ENCODE measurements around the gene CENPV. TPM values are rescaled to one million over a fixed set of nuclear protein-coding genes. Genes with fewer than 3 reads are reported as not detected.

Gene CENPV
- total and polyA plus RNA-seq, 2 of the 13 experiments (the other 11 are each of a cell fraction or from before 2014, with no cell fraction given), result 193 to 292 TPM

DNA sequence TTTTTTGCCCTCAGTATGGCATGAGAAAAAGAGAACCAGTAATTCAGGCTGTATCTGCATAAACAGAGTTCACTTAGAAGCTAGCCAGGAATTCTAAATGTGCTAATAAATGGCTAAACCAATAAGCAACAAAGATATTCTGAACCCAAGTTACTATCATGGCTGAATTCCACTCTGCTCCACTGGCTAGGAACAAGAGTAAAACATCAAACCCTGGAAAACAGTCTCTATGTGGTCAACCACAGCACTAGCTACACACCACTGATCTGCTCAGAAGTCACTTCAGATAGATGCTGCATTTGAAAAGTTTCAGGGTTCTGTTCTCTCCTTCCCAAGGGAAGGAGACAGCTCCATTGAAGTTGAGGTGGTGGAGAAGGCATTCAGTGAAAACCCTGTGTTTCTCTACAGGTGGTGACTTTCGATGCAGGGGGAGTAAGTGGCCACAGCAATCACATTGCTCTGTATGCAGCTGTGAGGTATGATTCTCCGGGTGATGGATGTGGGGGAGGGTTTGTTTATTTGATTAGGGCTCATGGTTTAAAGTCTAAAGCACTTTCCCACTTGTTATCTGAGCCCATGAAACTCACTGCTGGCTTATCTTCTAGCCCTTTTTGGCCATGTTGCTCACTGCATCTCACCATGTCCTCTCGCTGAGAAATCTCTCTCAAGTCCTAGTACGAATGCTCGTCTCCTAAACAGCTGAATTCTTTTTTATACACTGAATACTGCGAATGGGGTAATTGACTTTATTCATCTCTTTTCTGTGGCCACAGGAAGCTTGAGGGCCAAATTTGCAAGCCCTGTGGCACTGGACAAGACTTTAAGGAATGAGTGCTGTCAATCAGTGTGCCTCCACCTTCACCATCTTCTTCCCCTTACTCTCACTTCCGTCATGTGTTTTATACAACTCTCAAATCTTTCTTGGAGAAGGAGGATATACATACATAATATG is 39.9 kb downstream of the CENPV start (continued):
- TF ChIP-seq, protein P1, sequence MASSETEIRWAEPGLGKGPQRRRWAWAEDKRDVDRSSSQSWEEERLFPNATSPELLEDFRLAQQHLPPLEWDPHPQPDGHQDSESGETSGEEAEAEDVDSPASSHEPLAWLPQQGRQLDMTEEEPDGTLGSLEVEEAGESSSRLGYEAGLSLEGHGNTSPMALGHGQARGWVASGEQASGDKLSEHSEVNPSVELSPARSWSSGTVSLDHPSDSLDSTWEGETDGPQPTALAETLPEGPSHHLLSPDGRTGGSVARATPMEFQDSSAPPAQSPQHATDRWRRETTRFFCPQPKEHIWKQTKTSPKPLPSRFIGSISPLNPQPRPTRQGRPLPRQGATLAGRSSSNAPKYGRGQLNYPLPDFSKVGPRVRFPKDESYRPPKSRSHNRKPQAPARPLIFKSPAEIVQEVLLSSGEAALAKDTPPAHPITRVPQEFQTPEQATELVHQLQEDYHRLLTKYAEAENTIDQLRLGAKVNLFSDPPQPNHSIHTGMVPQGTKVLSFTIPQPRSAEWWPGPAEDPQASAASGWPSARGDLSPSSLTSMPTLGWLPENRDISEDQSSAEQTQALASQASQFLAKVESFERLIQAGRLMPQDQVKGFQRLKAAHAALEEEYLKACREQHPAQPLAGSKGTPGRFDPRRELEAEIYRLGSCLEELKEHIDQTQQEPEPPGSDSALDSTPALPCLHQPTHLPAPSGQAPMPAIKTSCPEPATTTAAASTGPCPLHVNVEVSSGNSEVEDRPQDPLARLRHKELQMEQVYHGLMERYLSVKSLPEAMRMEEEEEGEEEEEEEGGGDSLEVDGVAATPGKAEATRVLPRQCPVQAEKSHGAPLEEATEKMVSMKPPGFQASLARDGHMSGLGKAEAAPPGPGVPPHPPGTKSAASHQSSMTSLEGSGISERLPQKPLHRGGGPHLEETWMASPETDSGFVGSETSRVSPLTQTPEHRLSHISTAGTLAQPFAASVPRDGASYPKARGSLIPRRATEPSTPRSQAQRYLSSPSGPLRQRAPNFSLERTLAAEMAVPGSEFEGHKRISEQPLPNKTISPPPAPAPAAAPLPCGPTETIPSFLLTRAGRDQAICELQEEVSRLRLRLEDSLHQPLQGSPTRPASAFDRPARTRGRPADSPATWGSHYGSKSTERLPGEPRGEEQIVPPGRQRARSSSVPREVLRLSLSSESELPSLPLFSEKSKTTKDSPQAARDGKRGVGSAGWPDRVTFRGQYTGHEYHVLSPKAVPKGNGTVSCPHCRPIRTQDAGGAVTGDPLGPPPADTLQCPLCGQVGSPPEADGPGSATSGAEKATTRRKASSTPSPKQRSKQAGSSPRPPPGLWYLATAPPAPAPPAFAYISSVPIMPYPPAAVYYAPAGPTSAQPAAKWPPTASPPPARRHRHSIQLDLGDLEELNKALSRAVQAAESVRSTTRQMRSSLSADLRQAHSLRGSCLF (CRISPR knock-in tag; IDR thresholded peaks at IDR 0.05; ENCODE audit: borderline replicate concordance), result no peak
- TF ChIP-seq MED1 (CRISPR knock-in tag; IDR thresholded peaks at IDR 0.05) (peak; percentile 83), KLF15 (CRISPR knock-in tag; IDR thresholded peaks at IDR 0.05; ENCODE audit: borderline replicate concordance) (no peak), ZNF335 (CRISPR knock-in tag; IDR thresholded peaks at IDR 0.05) (peak; percentile 66; the same call in 1 of the 2 replicates), MAZ (IDR thresholded peaks at IDR 0.05; ENCODE audit: borderline replicate concordance, low read depth, low read length) (0 out of 2 replicates have a peak, but pooled peaks have one; percentile 24), MAZ (CRISPR knock-in tag; IDR thresholded peaks at IDR 0.05; ENCODE audit: low read depth) (no peak), ZNF180 (CRISPR knock-in tag; IDR thresholded peaks at IDR 0.05; ENCODE audit: borderline replicate concordance, low read depth) (no peak), CHD4 (IDR thresholded peaks at IDR 0.05; ENCODE audit: borderline replicate concordance, low read length) (peak; percentile 53; the same call in 1 of the 2 replicates), NFE2L1 (CRISPR knock-in tag; IDR thresholded peaks at IDR 0.05; ENCODE audit: borderline replicate concordance) (no peak), POLR2AphosphoS2 (IDR thresholded peaks at IDR 0.05; ENCODE audit: low read depth, low read length) (no peak), ARNT (IDR thresholded peaks at IDR 0.05) (no peak), MTA1 (CRISPR knock-in tag; IDR thresholded peaks at IDR 0.05; ENCODE audit: borderline replicate concordance) (no peak), ZNF552 (CRISPR knock-in tag; IDR thresholded peaks at IDR 0.05; ENCODE audit: borderline replicate concordance) (no peak)
- TF ChIP-seq, protein P2, sequence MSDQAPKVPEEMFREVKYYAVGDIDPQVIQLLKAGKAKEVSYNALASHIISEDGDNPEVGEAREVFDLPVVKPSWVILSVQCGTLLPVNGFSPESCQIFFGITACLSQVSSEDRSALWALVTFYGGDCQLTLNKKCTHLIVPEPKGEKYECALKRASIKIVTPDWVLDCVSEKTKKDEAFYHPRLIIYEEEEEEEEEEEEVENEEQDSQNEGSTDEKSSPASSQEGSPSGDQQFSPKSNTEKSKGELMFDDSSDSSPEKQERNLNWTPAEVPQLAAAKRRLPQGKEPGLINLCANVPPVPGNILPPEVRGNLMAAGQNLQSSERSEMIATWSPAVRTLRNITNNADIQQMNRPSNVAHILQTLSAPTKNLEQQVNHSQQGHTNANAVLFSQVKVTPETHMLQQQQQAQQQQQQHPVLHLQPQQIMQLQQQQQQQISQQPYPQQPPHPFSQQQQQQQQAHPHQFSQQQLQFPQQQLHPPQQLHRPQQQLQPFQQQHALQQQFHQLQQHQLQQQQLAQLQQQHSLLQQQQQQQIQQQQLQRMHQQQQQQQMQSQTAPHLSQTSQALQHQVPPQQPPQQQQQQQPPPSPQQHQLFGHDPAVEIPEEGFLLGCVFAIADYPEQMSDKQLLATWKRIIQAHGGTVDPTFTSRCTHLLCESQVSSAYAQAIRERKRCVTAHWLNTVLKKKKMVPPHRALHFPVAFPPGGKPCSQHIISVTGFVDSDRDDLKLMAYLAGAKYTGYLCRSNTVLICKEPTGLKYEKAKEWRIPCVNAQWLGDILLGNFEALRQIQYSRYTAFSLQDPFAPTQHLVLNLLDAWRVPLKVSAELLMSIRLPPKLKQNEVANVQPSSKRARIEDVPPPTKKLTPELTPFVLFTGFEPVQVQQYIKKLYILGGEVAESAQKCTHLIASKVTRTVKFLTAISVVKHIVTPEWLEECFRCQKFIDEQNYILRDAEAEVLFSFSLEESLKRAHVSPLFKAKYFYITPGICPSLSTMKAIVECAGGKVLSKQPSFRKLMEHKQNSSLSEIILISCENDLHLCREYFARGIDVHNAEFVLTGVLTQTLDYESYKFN (CRISPR knock-in tag; conservative IDR thresholded peaks at IDR 0.05), result peak; percentile 97
- TF ChIP-seq, protein P3, sequence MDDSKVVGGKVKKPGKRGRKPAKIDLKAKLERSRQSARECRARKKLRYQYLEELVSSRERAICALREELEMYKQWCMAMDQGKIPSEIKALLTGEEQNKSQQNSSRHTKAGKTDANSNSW (CRISPR knock-in tag; IDR thresholded peaks at IDR 0.05; ENCODE audit: borderline replicate concordance), result no peak
- TF ChIP-seq, protein P4, sequence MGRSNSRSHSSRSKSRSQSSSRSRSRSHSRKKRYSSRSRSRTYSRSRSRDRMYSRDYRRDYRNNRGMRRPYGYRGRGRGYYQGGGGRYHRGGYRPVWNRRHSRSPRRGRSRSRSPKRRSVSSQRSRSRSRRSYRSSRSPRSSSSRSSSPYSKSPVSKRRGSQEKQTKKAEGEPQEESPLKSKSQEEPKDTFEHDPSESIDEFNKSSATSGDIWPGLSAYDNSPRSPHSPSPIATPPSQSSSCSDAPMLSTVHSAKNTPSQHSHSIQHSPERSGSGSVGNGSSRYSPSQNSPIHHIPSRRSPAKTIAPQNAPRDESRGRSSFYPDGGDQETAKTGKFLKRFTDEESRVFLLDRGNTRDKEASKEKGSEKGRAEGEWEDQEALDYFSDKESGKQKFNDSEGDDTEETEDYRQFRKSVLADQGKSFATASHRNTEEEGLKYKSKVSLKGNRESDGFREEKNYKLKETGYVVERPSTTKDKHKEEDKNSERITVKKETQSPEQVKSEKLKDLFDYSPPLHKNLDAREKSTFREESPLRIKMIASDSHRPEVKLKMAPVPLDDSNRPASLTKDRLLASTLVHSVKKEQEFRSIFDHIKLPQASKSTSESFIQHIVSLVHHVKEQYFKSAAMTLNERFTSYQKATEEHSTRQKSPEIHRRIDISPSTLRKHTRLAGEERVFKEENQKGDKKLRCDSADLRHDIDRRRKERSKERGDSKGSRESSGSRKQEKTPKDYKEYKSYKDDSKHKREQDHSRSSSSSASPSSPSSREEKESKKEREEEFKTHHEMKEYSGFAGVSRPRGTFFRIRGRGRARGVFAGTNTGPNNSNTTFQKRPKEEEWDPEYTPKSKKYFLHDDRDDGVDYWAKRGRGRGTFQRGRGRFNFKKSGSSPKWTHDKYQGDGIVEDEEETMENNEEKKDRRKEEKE (IDR thresholded peaks at IDR 0.05), result no peak

Data from HepG2 (cell line).